Measurements from ENCODE around the gene SLC39A11. TPM values are rescaled to one million over a fixed set of nuclear protein-coding genes. Genes with fewer than 3 reads are reported as not detected.

Gene SLC39A11
- total RNA-seq, 1 experiment from 2014 or later, result 46.4 TPM

DNA sequence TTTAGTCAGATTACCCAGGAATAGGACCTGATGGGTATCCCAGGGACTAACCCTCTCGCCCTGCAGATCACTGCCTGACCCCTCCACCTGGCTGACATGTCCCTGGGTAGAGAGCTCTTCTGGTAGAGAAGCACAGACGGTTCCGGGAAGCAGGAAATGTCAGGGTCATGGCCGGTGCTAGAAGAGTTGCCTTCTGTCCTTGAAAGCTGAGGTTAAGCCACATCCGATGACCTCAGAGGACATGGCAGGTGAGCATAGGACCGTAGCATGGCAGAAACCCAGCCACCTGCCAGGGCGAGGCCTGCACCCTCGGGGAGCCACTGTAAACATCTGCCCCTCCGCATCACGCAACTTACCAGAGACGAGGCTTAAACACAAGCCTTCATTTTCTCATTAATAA, 488.0 kb downstream of the SLC39A11 start:
- H3K36me3 ChIP-seq (ENCODE audit: control insufficient read depth in 1 of 2, insufficient read depth in 2 of 2, low read length in 2 of 2), result no peaks in the 10 kb centered on the region
- ChIA-PET RAD21 (ENCODE audit: low non-redundant PET in 1 of 2, low total read pairs in 2 of 2, uncharacterized antibody in 2 of 2, unreplicated experiment in 2 of 2) (no interaction called here), CTCF (interaction anchor here (3.6 kb wide), 1 partner anchor 10 kb away, joined by 10 read pairs; no protein-coding TSS in a partner anchor), POLR2A (interaction anchor here (1.4 to 4.7 kb wide), 3 partner anchors 12 to 112 kb away, joined by 4 to 77 read pairs (median 5); no protein-coding TSS in a partner anchor)
- no peak overlapping the region for H3K4me3 ChIP-seq (replicated peaks in 1 of 2; ENCODE audit: low read depth in 1 of 2, low read length in 2 of 2)
- peaks cover 39 to 69% of the 10 kb centered on the region in 2 experiments for H3K4me1 ChIP-seq (ENCODE audit: control insufficient read depth in 1 of 2, insufficient read depth in 2 of 2, low read length in 2 of 2)
- no peak overlapping the region for H2AFZ ChIP-seq (ENCODE audit: low read depth, low read length, poor library complexity, severe bottlenecking)
- H3K27me3 ChIP-seq (ENCODE audit: insufficient read depth, low read length), result no peaks in the 10 kb centered on the region
- H4K20me1 ChIP-seq (ENCODE audit: insufficient read depth), result no peaks in the 10 kb centered on the region
- intact Hi-C loops (cut with micrococcal nuclease), result no loop called here
- H3K79me2 ChIP-seq (ENCODE audit: insufficient read depth, low read length), result no peaks in the 10 kb centered on the region
- peaks cover 0 to 14% of the 10 kb centered on the region in 2 experiments; a peak in 1 of 4 replicates for H3K9me3 ChIP-seq (ENCODE audit: control insufficient read depth in 1 of 2, insufficient read depth in 1 of 2, low read depth in 1 of 2, low read length in 2 of 2)
- TF ChIP-seq MAX (IDR thresholded peaks at IDR 0.05) (no peak), CEBPB (IDR thresholded peaks at IDR 0.05; ENCODE audit: low read depth) (no peak), POLR2AphosphoS5 (IDR thresholded peaks at IDR 0.05; ENCODE audit: low read depth, low read length) (no peak), SIN3A (IDR thresholded peaks at IDR 0.05; ENCODE audit: low read depth) (no peak), TCF7L2 (IDR thresholded peaks at IDR 0.05; ENCODE audit: borderline replicate concordance, extremely low read depth, insufficient read depth, insufficient read length) (no peak), YY1 (IDR thresholded peaks at IDR 0.05; ENCODE audit: extremely low read depth, insufficient replicate concordance, low read depth, low read length) (no peak), EZH2 (IDR thresholded peaks at IDR 0.05) (no peak), CBX3 (IDR thresholded peaks at IDR 0.05; ENCODE audit: low read depth) (no peak), ZNF274 (IDR thresholded peaks at IDR 0.05; ENCODE audit: low read depth, low read length) (no peak), EGR1 (IDR thresholded peaks at IDR 0.05; ENCODE audit: low read depth) (no peak), SRF (IDR thresholded peaks at IDR 0.05; ENCODE audit: low read depth) (no peak), REST (IDR thresholded peaks at IDR 0.05; ENCODE audit: low read depth) (no peak), CTCF (IDR thresholded peaks at IDR 0.05 in 2 of 3, conservative IDR thresholded peaks at IDR 0.05 in 1 of 3; ENCODE audit: borderline replicate concordance in 1 of 3, insufficient read depth in 1 of 3, low read depth in 2 of 3, low read length in 2 of 3) (no peak), ELF1 (IDR thresholded peaks at IDR 0.05; ENCODE audit: borderline replicate concordance, low read depth) (no peak)
- TF ChIP-seq, protein P1, sequence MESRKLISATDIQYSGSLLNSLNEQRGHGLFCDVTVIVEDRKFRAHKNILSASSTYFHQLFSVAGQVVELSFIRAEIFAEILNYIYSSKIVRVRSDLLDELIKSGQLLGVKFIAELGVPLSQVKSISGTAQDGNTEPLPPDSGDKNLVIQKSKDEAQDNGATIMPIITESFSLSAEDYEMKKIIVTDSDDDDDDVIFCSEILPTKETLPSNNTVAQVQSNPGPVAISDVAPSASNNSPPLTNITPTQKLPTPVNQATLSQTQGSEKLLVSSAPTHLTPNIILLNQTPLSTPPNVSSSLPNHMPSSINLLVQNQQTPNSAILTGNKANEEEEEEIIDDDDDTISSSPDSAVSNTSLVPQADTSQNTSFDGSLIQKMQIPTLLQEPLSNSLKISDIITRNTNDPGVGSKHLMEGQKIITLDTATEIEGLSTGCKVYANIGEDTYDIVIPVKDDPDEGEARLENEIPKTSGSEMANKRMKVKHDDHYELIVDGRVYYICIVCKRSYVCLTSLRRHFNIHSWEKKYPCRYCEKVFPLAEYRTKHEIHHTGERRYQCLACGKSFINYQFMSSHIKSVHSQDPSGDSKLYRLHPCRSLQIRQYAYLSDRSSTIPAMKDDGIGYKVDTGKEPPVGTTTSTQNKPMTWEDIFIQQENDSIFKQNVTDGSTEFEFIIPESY (IDR thresholded peaks at IDR 0.05; ENCODE audit: extremely low read depth, insufficient replicate concordance, low read length), result no peak
- TF ChIP-seq, protein P2, sequence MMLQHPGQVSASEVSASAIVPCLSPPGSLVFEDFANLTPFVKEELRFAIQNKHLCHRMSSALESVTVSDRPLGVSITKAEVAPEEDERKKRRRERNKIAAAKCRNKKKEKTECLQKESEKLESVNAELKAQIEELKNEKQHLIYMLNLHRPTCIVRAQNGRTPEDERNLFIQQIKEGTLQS (IDR thresholded peaks at IDR 0.05), result no peak
- H3K27ac ChIP-seq (ENCODE audit: low read depth, low read length), result no peak overlapping the region; the same call in 1 of the 2 replicates
- no TSS peak for BruUV-seq (replicated peaks)
- DNase-seq (ENCODE audit: low read depth, low spot score), result no peak
- no peak for ATAC-seq
- H3K9ac ChIP-seq (ENCODE audit: low read length), result no peak overlapping the region
- H3K9me2 ChIP-seq (ENCODE audit: insufficient read depth), result no peaks in the 10 kb centered on the region
- no peak overlapping the region for H3K4me2 ChIP-seq (ENCODE audit: low read length)
